Hepatic stellate cell (primary cell): ENCODE results near the gene ADORA3.

Source experiments
- DNase-seq: peaks from one replicate; pipeline ENCODE4 v3.0.0; 2011; ENCODE audit warnings: low spot score

The ADORA3 gene

GRCh38 chr1:111474521-111474920, 28.9 kb downstream of the ADORA3 start:
- no peak for DNase-seq

GRCh38 chr1:111474106-111474505, 29.3 kb downstream of the ADORA3 start:
- DNase-seq: no peak

- DNase-seq: no peak
These were observed 31.9 kb downstream of the ADORA3 start for GRCh38 chr1:111471538-111471937.

- DNase-seq: no peak
These were observed 32.4 kb downstream of the ADORA3 start for GRCh38 chr1:111471012-111471411.

GRCh38 chr1:111470596-111470995, 32.8 kb downstream of the ADORA3 start:
- no peak for DNase-seq

- no peak for DNase-seq
These were observed 33.9 kb downstream of the ADORA3 start for GRCh38 chr1:111469539-111469938.

GRCh38 chr1:111468717-111469100, 34.7 kb downstream of the ADORA3 start:
- no peak for DNase-seq

- DNase-seq: no peak
These were observed 35.3 kb downstream of the ADORA3 start for GRCh38 chr1:111467865-111468716.

GRCh38 chr1:111466480-111466879, 37.0 kb downstream of the ADORA3 start:
- no peak for DNase-seq

- no peak for DNase-seq
These were observed 37.7 kb downstream of the ADORA3 start for GRCh38 chr1:111465754-111466153.

- DNase-seq: no peak
These were observed 40.3 kb downstream of the ADORA3 start for GRCh38 chr1:111463029-111463683.

GRCh38 chr1:111462370-111463028, 40.9 kb downstream of the ADORA3 start:
- no peak for DNase-seq

GRCh38 chr1:111461765-111462164, 41.7 kb downstream of the ADORA3 start:
- DNase-seq: no peak

GRCh38 chr1:111455642-111456031, 47.8 kb downstream of the ADORA3 start:
- no peak for DNase-seq

GRCh38 chr1:111454859-111455641, 48.4 kb downstream of the ADORA3 start:
- DNase-seq: no peak

- DNase-seq: no peak
These were observed 49.7 kb downstream of the ADORA3 start for GRCh38 chr1:111453706-111454105.

GRCh38 chr1:111452581-111452980, 50.9 kb downstream of the ADORA3 start:
- DNase-seq: no peak

GRCh38 chr1:111450185-111450584, 53.2 kb downstream of the ADORA3 start:
- no peak for DNase-seq

GRCh38 chr1:111449703-111450017, 53.8 kb downstream of the ADORA3 start:
- DNase-seq: no peak
